CD4-positive, CD25-positive, alpha-beta regulatory T cell (primary cell): Measurements from ENCODE around the gene BTBD19. TPM values are rescaled to one million over a fixed set of nuclear protein-coding genes. Genes with fewer than 3 reads are reported as not detected.
"Not testable (repeated sequence)": the region's sequence is repeated elsewhere in the genome, so short reads cannot be mapped to it uniquely, and the experiment has no call there.

Experiments used
- ATAC-seq, 2 donors: fragments of 150-1000 bp; cut with Tn5 transposase; one replicate each; pipeline ENCODE4 v1.10.0; 2021; ENCODE audit warnings: low read depth in 2 of 2, moderate number of reproducible peaks in 2 of 2, moderate library complexity in 1 of 2
- DNase-seq, 3 donors: peaks; one replicate each; pipeline versions ENCODE4 v3.0.0 to v3.0.0-alpha.2; 2012 to 2022; ENCODE audit warnings: mixed read lengths in 1 of 3
- H3K27ac ChIP-seq: one replicate; pipeline ENCODE4 v1.7.0; 2013; ENCODE audit warnings: mild to moderate bottlenecking, low read length; ENCODE audit not compliant: insufficient read depth, poor library complexity, severe bottlenecking
- H3K27me3 ChIP-seq: one replicate; pipeline ENCODE4 v1.7.0; 2013; ENCODE audit warnings: low read length; ENCODE audit not compliant: control insufficient read depth, insufficient read depth
- H3K36me3 ChIP-seq: one replicate; pipeline ENCODE4 v1.7.0; 2013; ENCODE audit warnings: mild to moderate bottlenecking, low read length, moderate library complexity; ENCODE audit not compliant: control insufficient read depth, insufficient read depth
- H3K4me1 ChIP-seq: 2 replicates; pipeline ENCODE4 v1.7.0; 2013; ENCODE audit warnings: mild to moderate bottlenecking, low read length; ENCODE audit not compliant: insufficient read depth, control insufficient read depth, poor library complexity, severe bottlenecking
- H3K4me3 ChIP-seq: one replicate; pipeline ENCODE4 v1.7.0; 2013; ENCODE audit warnings: low read depth, mild to moderate bottlenecking, low read length, moderate library complexity
- H3K9me3 ChIP-seq, 2 experiments: 1 replicate in 1 of 2; 2 replicates in 1 of 2; pipeline ENCODE4 v1.7.0; 2013; ENCODE audit warnings: low read length in 2 of 2, mild to moderate bottlenecking in 1 of 2, moderate library complexity in 1 of 2; ENCODE audit not compliant: control insufficient read depth in 2 of 2
- H3K27ac Mint-ChIP-seq, 3 donors: one replicate each; pipeline ENCODE4 v1.8.0; 2020 to 2022; ENCODE audit warnings: mild to moderate bottlenecking in 3 of 3, mixed read lengths in 3 of 3, moderate library complexity in 2 of 3
- H3K27me3 Mint-ChIP-seq: one replicate; pipeline ENCODE4 v1.8.0; 2022; ENCODE audit warnings: mild to moderate bottlenecking, mixed read lengths
- H3K36me3 Mint-ChIP-seq: one replicate; pipeline ENCODE4 v1.8.0; 2020; ENCODE audit warnings: mixed read lengths
- H3K4me1 Mint-ChIP-seq, 4 donors: one replicate each; pipeline ENCODE4 v1.8.0; 2020 to 2022; ENCODE audit warnings: mixed read lengths in 4 of 4, mild to moderate bottlenecking in 1 of 4
- H3K4me3 Mint-ChIP-seq, 4 donors: one replicate each; pipeline ENCODE4 v1.8.0; 2020 to 2022; ENCODE audit warnings: mild to moderate bottlenecking in 4 of 4, mixed read lengths in 4 of 4, moderate library complexity in 3 of 4
- H3K9me3 Mint-ChIP-seq, 7 donors: one replicate each; pipeline ENCODE4 v1.8.0; 2020 to 2022; ENCODE audit warnings: mixed read lengths in 7 of 7, mild to moderate bottlenecking in 3 of 7, moderate library complexity in 2 of 7
- polyA plus RNA-seq, 4 donors: library from polyadenylated mRNA; unstranded; fragments of 300-500 nt; fragmentation: Illumina TruSeq; gene quantifications; one replicate each; pipeline ENCODE4 v1.2.3, GENCODE V29; 2021
- total RNA-seq: library from RNA; stranded (reverse); gene quantifications from one replicate; pipeline ENCODE4 v1.2.3, GENCODE V29; 2022

The BTBD19 gene
- total and polyA plus RNA-seq, 5 donors from 2014 or later, result 0.31 to 45.4 (median 0.87) TPM; not detected in 2

- ATAC-seq, result no peak
- no peaks in the 10 kb centered on the region for H3K36me3 Mint-ChIP-seq
- H3K9me3 ChIP-seq, result no peaks in the 10 kb centered on the region
These were observed 17.1 kb upstream of the BTBD19 start for GRCh38 chr1:44790968-44791801.

DNA sequence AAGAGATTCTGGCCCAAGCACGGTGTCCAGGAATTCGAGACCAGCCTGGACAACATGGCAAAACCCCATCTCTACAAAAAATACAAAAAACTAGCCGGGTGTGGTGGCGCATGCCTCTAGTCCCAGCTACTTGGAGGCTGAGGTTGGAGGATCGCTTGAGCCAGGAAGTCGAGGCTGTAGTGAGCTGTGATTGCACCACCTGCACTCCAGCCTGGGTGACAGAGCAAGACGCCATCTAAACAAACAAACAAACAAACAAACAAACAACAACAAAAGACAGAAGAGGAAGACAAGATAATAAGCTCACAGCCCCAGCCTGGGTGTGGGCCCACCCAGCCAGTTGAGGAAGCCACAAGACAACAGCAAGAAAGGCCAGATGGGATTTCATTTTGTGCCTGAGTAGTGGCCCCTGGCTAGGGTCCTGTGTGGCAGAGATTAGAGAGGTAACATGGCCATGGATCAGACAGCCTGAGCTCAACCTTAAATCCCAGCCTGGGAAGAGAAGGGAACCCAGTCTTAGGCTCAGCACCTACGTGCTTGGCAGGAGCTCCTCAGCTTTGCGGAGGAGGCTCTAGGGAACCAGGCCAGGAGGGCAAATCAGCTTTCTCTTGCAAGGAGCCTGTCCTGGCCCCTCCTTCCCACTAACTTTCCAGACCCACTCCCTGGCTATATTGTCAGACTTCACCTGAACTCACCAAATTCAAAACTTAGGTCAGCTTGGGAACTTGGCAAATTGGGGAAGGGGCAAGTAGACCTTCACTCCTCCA is 15.4 kb upstream of the BTBD19 start:
- H3K27me3 Mint-ChIP-seq, result no peaks in the 10 kb centered on the region
- Histone ChIP-seq H3K4me1 (no peaks in the 10 kb centered on the region), H3K9me3 (no peaks in the 10 kb centered on the region), H3K4me3 (no peak overlapping the region), H3K36me3 (no peaks in the 10 kb centered on the region), H3K27ac (no peak overlapping the region), H3K27me3 (no peaks in the 10 kb centered on the region)
- H3K4me3 Mint-ChIP-seq, result peak overlapping the region in 1 of 4 donors; percentile 21
- H3K9me3 Mint-ChIP-seq, result no peaks in the 10 kb centered on the region
- peaks cover 0 to 4% (median under 1%) of the 10 kb centered on the region in 4 donors for H3K4me1 Mint-ChIP-seq
- no peaks in the 10 kb centered on the region for H3K36me3 Mint-ChIP-seq
- DNase-seq (no peak), ATAC-seq (no peak)
- peak overlapping the region in 1 of 3 donors; percentile 16 for H3K27ac Mint-ChIP-seq

More at GRCh38 chr1:44790968-44791801, 17.1 kb upstream of the BTBD19 start:
- H3K4me3 ChIP-seq, result no peak overlapping the region
- no peaks in the 10 kb centered on the region for H3K27me3 ChIP-seq
- no peaks in the 10 kb centered on the region for H3K36me3 ChIP-seq
- Mint-ChIP-seq H3K27ac (peak overlapping the region in 1 of 3 donors; percentile 67), H3K9me3 (no peaks in the 10 kb centered on the region), H3K4me3 (no peak overlapping the region), H3K4me1 (peaks cover 0 to 4% (median 3%) of the 10 kb centered on the region in 4 donors), H3K27me3 (no peaks in the 10 kb centered on the region)
- DNase-seq, result no peak
- H3K27ac ChIP-seq, result no peak overlapping the region
- peaks cover 7% of the 10 kb centered on the region for H3K4me1 ChIP-seq

DNA sequence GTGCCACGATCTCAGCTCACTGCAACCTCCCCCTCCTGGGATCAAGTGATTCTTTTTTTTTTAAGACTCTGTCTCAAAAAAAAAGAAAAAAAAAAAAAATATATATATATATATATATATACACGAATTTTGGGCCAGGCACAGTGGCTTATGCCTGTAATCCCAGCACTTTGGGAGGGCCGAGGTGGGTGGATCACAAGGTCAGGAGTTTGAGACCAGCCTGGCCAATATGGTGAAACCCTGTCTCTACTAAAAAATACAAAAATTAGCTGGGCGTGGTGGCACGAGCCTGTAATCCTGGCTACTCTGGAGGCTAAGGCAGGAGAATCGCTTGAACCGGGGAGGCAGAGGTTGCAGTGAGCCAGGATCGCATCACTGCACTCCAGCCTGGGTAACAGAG is 10.4 kb upstream of the BTBD19 start:
- H3K4me3 Mint-ChIP-seq, result peak overlapping the region in 2 of 4 donors; percentile 49 to 69
- not testable (repeated sequence) for H3K27me3 ChIP-seq, H3K27ac ChIP-seq, H3K36me3 ChIP-seq, H3K9me3 Mint-ChIP-seq, DNase-seq, H3K9me3 ChIP-seq, H3K4me3 ChIP-seq, H3K27me3 Mint-ChIP-seq, ATAC-seq
- peaks cover 8 to 23% (median 16%) of the 10 kb centered on the region in 4 donors for H3K4me1 Mint-ChIP-seq
- H3K4me1 ChIP-seq, result peaks cover 24% of the 10 kb centered on the region
- H3K36me3 Mint-ChIP-seq, result peaks cover 13% of the 10 kb centered on the region
- peak overlapping the region; percentile 14 to 99 (median 80) for H3K27ac Mint-ChIP-seq

DNA sequence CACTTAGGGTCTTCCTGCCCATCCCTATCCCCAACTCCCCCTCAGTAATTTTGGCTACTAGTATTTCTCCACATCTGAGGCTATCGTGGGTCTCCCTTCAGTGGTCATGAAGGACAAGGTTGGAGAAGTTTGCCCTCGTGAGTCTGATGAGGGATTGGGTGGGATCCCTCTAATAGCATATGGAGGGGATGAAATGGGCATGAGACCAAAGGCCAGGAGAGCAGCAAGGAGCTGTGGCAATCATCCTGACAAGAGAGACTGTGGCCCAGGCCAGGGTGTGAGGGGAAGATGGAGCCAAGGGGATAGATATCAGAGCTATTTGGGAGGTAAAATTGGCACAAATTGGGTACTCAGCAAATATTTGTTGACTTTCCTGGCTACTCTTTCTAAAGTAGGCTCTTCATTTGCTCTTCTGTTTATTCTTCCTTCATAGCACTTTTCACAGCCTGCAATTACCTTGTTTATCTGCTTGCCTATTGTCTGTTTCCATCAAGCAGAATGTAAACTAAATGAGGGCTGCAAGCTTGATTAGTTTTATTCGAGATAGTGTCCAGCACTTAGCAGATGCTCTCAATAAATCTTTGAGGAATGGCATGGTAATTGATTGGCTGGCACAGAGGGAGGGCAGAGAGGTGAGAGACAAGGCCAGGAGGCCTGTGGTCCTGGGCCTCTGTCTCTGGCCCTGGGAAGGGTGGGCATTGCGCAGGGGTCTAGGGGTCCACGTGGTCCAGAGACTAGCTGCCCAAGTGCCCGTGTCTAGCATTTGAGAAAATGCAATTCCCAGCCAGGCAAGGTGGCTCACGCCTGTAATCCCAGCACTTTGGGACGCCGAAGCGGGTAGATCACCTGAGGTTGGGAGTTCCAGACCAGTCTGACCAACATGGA is 9.6 kb upstream of the BTBD19 start:
- peaks cover 18% of the 10 kb centered on the region for H3K36me3 ChIP-seq
- peaks cover 32% of the 10 kb centered on the region for H3K4me1 ChIP-seq
- Mint-ChIP-seq H3K9me3 (peaks cover 0 to 1% (median 0%) of the 10 kb centered on the region in 7 donors), H3K27me3 (no peaks in the 10 kb centered on the region), H3K4me3 (peak overlapping the region in 3 of 4 donors; percentile 69 to 98 (median 93)), H3K4me1 (peaks cover 4 to 31% (median 21%) of the 10 kb centered on the region in 4 donors), H3K36me3 (peaks cover 22% of the 10 kb centered on the region), H3K27ac (peak overlapping the region in 2 of 3 donors; percentile 80 to 99)
- H3K27ac ChIP-seq, result peak overlapping the region; percentile 89
- H3K9me3 ChIP-seq, result no peaks in the 10 kb centered on the region
- H3K4me3 ChIP-seq, result no peak overlapping the region
- no peaks in the 10 kb centered on the region for H3K27me3 ChIP-seq
- no peak for ATAC-seq
- DNase-seq, result no peak

DNA sequence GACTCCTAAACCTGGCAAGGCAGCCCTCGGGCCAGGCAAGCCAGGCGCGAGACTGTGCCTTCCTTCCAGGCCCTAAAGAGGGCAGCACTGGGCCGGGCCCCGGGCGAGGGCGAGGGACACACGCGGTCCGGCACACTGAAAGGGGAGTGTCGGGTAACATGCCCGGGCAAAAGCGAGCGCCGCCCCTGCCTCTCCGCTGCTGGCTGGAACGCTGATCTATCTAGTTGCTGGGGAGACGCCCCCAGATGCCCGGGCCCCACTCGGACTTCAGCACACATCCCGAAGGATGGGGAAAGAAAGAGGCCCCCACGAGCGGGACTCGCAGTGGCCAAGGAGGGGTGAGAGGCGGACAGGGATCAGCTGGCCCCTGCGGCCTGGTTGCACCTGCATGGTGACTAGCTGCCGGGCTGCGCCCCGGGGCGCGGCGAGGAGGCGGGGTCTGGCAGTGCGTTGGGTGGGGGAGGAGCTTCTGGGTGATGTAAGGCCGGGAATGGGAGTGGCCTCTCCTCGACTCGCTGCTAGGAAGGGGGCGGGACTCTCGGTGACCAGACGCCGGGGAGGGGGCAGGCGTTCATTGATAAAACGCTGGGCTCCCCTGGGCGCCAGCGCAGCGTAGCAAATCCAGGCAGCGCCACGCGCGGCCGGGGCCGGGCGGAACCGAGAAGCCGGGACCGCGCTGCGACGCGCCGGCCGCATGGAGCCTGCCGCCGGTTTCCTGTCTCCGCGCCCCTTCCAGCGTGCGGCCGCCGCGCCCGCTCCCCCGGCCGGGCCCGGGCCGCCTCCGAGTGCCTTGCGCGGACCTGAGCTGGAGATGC is 8.3 kb upstream of the BTBD19 start, which contains the start of gene PLK3:
Gene PLK3 (plus strand): TSS at position 608 of the 815 bp plus-strand sequence. CDS start 87 bp downstream, at position 695.
- H3K4me3 ChIP-seq, result peak within 1 kb of the TSS; percentile 92
- H3K4me1 Mint-ChIP-seq, result peaks cover 4 to 43% (median 21%) of the 10 kb centered on the region in 4 donors
- H3K27me3 ChIP-seq, result no peaks in the 10 kb centered on the region
- H3K27ac ChIP-seq, result peak within 1 kb of the TSS; percentile 89
- H3K9me3 ChIP-seq, result no peaks in the 10 kb centered on the region
- H3K27ac Mint-ChIP-seq, result peak within 1 kb of the TSS; percentile 97 to 99 (median 99)
- H3K4me3 Mint-ChIP-seq, result peak within 1 kb of the TSS; percentile 93 to 99 (median 97)
- ATAC-seq (peak; percentile 83 to 86), DNase-seq (peak; percentile 98 to 99 (median 99))
- peaks cover 41% of the 10 kb centered on the region for H3K4me1 ChIP-seq
- peaks cover 23% of the 10 kb centered on the region for H3K36me3 Mint-ChIP-seq
- peaks cover 0 to 1% (median 0%) of the 10 kb centered on the region in 7 donors for H3K9me3 Mint-ChIP-seq
- H3K27me3 Mint-ChIP-seq, result no peaks in the 10 kb centered on the region
- H3K36me3 ChIP-seq, result peaks cover 29% of the 10 kb centered on the region

GRCh38 chr1:44801491-44802305 is 6.6 kb upstream of the BTBD19 start:
- no peaks in the 10 kb centered on the region for H3K27me3 ChIP-seq
- Mint-ChIP-seq H3K4me3 (peak overlapping the region; percentile 93 to 98 (median 96)), H3K27ac (peak overlapping the region; percentile 90 to 97 (median 94)), H3K27me3 (no peaks in the 10 kb centered on the region), H3K4me1 (peaks cover 4 to 52% (median 22%) of the 10 kb centered on the region in 4 donors), H3K9me3 (peaks cover 0 to 1% (median 0%) of the 10 kb centered on the region in 7 donors), H3K36me3 (peaks cover 28% of the 10 kb centered on the region)
- H3K4me3 ChIP-seq, result peak overlapping the region; percentile 92
- peaks cover 49% of the 10 kb centered on the region for H3K4me1 ChIP-seq
- DNase-seq, result peak in 2 of 3 donors; percentile 43 to 56
- peak overlapping the region; percentile 89 for H3K27ac ChIP-seq
- no peak for ATAC-seq
- peaks cover 46% of the 10 kb centered on the region for H3K36me3 ChIP-seq
- no peaks in the 10 kb centered on the region for H3K9me3 ChIP-seq
